ENCODE results near the gene TMBIM4. TPM values are rescaled to one million over a fixed set of nuclear protein-coding genes. Genes with fewer than 3 reads are reported as not detected.
"Not testable (repeated sequence)": the region's sequence is repeated elsewhere in the genome, so short reads cannot be mapped to it uniquely, and the experiment has no call there.

The TMBIM4 gene
- polyA plus RNA-seq, 4 donors: 125 to 155 (median 150) TPM

DNA sequence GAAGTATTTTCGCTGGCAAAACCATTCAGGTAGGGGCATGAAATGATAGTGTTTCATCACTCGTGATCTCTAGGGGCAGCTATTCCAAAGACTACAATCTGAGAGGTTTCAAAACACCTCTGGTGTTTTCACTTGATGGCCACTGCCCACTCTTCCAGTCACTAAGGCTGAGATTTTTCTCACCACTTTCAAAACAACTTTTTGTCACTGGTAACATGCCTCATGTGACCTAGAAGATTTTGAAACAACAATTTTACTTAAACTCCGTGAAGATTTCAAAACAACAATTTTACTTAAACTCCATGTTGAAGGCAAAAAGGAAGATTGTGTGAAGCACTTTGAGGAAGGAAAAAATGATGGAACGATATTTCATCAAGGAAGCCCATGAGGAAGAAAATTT lies 18.0 kb upstream of the TMBIM4 start:
- no peak for DNase-seq (ENCODE audit: low read depth in 4 of 4, low spot score in 2 of 4)

DNA sequence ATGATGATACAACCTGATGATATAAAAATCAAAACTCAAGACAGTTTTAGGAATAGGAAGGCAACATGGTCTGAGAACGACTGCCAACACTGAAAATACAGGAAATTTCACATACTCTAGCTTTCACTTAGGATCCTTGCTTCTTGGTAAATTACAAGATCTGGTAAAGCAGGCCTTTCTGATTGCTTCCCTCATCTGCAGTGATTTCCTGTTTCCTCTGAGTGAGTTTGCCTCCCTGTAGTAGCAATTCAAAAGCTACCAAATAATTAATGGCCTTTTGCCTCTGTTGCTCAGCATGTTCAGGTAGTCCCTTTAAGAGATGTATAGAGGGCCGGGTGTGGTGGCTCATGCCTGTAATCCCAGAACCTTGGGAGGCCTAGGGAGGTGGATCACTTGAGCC lies 17.2 kb upstream of the TMBIM4 start:
- DNase-seq (ENCODE audit: low read depth in 4 of 4, low spot score in 2 of 4): no peak

DNA sequence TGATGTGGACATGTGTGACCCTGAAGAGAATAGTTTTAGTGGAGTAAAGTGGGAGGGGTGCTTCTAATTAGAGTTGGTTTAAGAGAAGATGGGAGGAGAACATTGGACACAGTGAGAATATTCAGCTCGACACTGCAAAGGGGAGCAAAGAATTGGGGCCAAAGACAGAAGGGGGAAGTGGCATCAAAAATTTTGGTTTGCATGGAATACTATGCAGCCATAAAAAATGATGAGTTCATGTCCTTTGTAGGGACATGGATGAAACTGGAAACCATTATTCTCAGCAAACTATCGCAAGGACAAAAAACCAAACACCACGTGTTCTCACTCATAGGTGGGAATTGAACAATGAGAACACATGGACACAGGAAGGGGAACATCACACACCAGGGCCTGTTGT lies 15.0 kb upstream of the TMBIM4 start:
- DNase-seq (ENCODE audit: low read depth in 4 of 4, low spot score in 2 of 4): not testable (repeated sequence)

DNA sequence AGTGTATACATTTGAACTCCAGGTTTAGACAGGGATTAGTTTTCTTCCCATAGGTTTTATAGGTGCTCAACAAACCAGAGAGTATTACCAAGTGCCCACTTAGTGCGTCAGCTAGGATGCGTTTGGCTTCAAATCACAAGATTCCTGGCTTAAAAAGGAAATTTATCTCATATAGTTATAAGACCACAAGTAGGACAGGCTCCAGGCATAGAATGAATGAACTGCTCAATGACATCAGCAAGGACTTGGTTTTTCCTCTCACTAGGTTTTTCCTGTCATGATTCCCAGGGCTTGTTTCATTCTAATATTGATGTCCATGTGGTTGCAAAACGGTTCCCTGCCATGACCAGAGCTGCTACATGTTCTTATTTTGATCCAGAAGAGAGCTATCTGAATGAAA lies 13.2 kb upstream of the TMBIM4 start:
- no peak for DNase-seq (ENCODE audit: low read depth in 4 of 4, low spot score in 2 of 4)

DNA sequence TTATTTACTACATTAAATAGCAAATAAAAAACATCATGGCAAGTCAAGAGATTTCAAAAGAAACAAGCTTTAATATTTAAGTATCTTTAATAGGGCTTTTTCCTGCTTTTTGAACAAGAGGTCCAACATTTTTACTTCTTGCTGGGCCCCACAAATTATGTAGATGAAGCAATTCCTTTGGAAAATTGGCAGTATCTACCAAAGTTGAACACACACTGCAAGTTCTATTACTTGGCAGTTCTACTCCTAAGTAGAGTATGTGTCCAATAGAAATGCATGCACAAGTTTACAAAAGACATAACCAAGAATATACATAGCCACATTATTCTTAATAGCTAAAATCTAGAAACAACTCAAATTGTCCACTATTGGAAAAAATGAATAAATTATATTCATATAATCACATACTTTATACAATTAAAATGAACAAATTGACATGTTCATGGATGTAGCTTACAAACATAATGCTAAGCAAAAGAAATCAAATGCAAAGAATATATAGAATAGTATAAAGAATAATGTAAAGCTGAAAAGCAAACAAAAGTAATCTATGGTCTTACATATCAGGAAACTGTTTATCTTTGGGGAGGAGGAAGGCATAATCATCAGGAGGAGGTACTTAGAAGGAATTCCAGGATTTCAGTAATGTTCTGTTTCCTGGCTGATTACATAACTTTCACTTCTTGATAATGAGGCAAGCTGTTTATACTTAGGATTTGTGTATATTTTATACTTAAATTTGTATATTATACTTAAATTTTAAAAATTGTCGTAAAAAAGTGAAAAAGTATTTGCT lies 6.5 kb upstream of the TMBIM4 start:
- DNase-seq (ENCODE audit: low read depth in 4 of 4, low spot score in 2 of 4): no peak

DNA sequence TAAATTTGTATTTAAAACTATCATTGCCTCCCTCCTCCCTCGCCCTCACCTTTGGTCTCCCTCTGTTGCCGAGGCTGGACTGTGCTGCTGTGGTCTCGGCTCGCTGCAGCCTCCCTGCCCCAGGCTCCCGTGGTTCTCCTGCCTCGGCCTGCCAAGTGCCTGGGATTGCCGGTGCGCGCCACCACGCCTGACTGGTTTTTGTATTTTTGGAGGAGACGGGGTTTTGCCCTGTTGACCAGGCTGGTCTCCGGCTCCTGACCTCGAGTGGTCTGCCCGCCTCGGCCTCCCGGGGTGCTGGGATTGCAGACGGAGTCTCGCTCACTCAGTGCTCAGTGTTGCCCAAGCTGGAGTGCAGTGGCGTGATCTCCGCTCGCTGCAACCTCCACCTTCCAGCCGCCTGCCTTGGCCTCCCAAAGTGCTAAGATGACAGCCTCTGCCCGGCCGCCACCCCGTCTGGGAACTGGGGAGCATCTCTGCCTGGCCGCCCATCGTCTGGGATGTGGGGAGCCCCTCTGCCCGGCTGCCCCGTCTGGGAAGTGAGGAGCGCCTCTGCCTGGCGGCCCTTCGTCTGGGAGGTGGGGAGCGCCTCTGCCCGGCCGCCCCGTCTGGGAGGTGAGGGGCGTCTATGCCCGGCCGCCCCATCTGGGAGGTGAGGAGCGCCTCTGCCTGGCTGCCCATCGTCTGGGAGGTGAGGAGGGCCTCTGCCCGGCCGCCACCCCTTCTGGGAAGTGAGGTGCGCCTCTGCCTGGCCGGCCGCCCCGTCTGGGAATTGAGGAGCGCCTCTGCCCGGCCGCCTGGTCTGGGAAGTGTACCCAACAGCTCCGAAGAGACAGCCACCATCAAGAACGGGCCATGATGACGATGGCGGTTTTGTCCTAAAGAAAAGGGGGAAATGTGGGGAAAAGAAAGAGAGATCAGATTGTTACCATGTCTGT lies 4.9 kb upstream of the TMBIM4 start:
- DNase-seq (ENCODE audit: low read depth in 4 of 4, low spot score in 2 of 4): not testable (repeated sequence)

DNA sequence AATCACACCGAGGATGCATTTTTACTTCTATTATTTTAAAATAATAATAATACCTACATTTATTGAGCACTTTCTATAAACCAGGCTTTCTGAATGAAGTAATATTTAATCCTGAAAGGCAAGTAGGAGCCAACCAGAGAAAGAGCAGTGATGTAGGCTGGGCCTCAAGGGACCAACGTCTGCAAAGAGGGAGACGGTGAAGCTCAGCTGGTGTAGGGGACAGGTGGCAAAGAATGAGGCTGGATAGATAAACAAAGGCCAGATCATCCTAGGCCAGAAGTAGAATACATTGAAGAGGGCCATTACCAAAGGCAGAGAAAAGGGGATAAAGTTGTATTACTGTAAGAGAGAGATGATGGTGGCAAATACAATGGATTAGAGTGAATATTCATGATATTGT lies 810 bp upstream of the TMBIM4 start:
- no peak for DNase-seq (ENCODE audit: low read depth in 4 of 4, low spot score in 2 of 4)

DNA sequence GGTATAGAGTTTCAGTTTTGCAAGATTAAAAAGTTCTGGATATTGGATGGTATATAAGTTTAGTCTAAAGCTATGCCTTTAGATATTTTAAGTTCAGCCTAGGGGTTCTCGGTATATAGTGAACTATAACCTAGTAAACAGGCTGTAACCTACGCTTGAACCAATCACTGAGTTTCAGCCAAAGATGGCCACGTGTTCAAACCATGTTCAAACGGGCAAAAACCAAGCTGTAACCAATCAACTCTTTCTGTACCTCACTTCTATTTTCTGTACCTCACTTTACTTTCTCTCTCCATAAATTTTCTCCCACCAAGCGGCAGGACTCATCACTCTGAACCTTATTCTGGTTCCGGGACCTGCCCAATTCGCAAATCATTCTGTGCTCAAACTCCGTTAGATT lies 1.4 kb downstream of the TMBIM4 start:
- no peak for DNase-seq (ENCODE audit: low read depth in 4 of 4, low spot score in 2 of 4)

DNA sequence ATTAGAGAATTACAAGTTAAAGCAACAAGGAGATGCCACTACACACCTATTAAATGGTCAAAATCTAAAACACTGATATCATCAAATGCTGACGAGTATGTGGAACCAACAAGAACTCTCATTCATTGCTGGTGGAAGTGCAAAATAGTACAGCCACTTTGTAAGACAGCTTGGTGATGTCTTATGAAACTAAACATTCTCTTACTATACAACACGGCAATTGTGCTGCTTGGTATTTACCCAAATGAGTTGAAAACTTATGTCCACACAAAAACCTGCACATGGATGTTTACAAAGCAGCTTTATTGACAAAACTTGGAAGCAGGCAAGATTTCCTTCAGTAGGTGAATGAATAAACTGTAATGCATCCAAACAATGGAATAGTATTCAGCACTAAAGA lies 3.2 kb downstream of the TMBIM4 start:
- DNase-seq (ENCODE audit: low read depth in 4 of 4, low spot score in 2 of 4): no peak

DNA sequence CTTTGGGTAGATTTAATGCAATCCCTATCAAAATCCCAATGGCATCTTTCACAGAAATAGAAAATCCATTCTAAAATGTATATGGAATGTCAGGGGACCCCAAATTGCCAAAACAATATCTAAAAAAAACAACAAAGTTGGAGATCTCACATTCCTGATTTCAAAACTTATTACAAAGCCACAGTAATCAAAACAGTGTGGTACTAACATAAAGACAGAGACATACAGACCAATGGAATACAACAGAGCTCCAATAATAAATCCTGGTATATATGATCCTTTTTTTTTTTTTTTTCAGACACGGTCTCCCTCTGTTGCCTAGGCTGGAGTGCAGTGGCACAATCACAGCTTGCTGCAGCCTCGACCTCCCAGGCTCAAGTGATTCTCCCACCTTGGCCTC lies 4.7 kb downstream of the TMBIM4 start:
- no peak for DNase-seq (ENCODE audit: low read depth in 4 of 4, low spot score in 2 of 4)

DNA sequence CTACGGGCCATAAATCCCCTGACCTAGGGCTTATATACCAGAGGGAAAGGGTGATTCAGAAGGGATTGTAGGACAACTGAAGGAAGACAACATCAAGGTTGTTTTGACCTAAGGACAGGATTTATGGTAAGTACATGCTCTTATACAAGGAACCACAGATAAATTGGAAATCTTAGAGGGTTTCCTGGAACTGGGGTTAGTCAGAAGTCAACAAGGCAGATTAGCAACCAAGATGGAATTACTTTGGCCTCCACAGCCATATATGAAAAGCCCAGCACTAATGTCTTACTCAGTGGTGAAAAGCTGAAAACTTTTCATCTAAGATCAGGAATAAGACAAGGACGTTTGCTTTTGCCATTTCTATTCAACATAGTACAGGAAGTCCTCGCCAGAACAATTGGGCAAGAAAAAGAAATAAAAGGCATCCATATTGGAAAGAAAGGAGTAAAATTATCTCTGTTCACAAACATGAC lies 5.4 kb downstream of the TMBIM4 start:
- no peak for DNase-seq (ENCODE audit: low read depth in 4 of 4, low spot score in 2 of 4)

DNA sequence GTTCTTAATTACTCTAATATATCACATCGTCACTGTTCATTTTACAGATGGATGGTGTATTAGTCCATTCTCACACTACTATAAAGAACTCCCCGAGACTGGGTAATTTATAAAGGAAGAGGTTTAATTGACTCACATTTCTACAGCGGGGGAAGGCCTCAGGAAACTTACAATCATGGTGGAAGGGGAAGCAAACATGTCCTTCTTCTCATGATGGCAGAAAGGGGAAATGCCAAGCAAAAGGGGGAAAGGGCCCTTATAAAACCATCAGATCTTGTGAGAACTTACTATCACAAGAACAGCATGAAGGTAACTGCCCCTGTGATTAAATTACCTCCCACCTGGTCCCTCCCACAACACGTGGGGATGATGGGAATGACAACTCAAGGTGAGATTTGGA lies 6.5 kb downstream of the TMBIM4 start:
- no peak for DNase-seq (ENCODE audit: low read depth in 4 of 4, low spot score in 2 of 4)

DNA sequence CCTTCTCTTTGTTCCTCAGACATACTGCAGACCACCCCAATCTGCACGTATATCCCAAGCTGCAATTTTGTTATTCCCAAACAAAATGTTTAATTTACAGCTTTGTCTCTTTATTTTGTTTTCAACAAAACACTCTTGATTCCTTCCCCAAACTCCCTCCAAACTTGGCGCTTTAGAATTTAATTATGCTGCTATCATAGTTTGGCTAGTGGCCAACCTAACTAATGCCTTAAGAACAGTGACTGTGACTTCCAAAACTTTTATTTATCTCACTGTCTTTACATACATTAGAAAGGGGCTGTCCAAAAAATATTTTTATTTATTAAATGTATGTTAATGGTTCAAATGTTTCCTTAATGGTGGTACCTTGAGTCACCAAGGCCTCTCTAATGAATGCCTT lies 7.1 kb downstream of the TMBIM4 start:
- no peak for DNase-seq (ENCODE audit: low read depth in 4 of 4, low spot score in 2 of 4)

DNA sequence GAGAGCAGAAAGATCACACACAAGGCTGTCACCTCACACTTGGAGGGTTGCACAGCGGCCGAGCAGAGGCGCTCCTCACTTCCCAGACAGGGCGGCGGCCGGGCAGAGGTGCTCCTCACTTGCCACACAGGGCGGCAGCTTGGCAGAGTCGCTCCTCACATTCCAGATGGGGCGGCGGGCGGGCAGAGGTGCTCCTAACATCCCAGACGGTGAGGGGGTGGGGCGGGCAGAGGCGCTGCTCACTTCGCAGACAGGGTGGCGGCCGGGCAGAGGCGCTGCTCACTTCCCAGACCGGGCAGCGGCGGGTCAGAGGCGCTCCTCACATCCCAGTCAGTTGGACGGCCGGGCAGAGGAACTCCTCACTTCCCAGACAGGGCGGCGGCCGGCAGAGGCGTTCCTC lies 9.1 kb downstream of the TMBIM4 start:
- DNase-seq (ENCODE audit: low read depth in 4 of 4, low spot score in 2 of 4): no peak

DNA sequence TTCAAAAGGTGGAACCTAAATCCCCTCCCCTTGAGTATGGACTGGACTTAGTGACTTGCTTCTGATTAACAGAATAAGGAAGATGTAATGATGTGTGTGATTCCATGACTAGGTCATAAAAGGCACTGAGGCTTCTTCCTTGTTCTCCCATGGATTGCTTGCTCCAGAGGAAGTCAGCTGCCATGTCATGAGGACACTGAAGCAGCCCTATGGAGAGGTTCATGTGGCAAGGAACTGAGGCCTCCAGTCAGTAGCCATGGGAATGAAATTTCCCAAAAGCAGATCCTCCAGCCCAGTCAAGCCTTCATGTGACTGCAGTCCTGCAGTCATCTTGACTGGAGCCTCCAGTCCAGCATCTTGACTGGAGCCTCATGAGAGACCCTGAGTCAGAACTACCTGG lies 10.7 kb downstream of the TMBIM4 start:
- DNase-seq (ENCODE audit: low read depth in 4 of 4, low spot score in 2 of 4): no peak

DNA sequence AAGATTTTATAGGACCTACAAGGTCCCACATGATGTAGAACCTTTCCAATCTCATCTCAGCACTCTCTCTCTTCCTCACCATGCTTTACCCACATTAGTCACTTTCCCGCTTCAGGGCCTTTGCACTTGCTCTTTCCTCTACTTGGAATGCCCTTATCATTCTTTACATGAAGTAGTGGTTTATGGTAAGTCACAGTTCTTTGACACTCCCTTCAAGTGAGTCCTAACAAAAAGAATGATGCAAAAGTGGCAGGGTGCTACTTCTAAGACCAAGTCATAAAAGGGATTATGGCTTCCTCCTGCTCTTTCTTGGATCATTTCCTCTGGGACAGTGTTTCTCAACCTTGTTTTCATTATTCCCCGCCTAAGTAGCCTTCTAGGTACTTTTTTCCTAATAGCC lies 13.1 kb downstream of the TMBIM4 start:
- DNase-seq (ENCODE audit: low read depth in 4 of 4, low spot score in 2 of 4): no peak

DNA sequence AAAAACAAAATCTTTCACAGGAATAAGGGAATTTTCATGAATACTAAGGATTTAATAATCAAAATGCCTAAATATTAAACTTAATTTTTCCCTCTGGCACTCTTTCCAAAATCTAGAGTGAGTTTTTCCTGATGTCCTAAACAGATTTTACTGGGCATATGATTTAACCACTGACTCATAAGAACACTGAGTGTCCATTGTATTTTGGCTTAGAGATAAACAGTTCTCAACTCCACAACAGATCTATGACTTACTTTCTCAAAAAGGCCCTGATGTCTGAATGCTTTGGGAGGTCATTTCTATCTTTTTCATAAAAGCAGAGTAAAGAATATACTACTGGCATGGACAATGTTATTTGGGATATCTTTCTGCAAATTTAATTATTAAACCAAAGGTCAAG lies 15.0 kb downstream of the TMBIM4 start:
- DNase-seq (ENCODE audit: low read depth in 4 of 4, low spot score in 2 of 4): no peak

DNA sequence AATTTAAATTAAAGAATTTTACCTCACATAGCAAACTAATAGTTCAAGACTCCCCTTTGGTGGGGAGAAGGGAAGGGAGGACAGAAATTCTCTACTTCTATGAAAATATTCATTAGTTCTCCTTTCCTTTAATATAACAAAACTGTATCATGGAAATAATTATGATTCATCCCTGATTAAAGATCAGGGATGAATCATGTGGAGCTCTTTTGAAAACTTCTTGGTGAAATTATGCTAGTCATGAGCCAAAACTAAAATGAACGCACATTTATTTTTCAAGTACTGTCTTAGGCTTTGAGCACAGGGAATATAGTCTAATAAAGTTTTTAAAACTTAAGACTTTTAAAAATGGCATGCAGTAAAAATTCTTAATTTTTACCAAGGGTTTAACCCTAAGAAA lies 17.1 kb downstream of the TMBIM4 start:
- DNase-seq (ENCODE audit: low read depth in 4 of 4, low spot score in 2 of 4): no peak

DNA sequence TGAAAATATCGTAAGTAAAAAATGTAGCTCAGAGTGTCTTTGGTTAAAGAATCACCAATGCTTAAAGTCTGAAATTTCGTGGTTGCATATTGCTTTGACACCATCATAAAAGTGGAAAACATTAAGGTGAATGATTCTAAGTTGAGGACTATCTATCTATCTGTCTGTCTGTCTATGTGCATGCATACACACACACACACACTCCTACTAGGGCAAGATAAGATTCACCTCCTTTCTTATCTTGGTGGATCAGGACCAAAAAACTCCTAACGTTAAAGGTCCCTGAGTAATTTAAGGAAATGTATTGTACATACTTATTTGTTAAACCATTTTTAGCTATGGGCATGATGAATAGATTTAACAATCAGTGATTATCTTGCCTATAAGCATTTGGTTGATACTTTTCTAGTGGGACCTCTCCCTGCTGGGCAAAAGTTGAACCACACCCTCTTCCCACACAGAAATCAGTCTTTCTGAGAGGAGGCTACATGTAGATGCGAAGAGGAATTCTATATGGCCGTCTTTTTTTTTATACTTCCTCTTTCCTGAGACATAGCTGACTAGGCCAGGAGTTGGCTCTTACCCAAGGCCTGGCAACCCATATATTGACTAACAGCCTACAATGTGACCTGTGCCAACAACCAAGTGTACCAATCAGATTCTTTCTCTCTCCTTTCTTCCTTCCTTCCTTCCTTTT lies 19.9 kb downstream of the TMBIM4 start:
- no peak for DNase-seq (ENCODE audit: low read depth in 4 of 4, low spot score in 2 of 4)

DNA sequence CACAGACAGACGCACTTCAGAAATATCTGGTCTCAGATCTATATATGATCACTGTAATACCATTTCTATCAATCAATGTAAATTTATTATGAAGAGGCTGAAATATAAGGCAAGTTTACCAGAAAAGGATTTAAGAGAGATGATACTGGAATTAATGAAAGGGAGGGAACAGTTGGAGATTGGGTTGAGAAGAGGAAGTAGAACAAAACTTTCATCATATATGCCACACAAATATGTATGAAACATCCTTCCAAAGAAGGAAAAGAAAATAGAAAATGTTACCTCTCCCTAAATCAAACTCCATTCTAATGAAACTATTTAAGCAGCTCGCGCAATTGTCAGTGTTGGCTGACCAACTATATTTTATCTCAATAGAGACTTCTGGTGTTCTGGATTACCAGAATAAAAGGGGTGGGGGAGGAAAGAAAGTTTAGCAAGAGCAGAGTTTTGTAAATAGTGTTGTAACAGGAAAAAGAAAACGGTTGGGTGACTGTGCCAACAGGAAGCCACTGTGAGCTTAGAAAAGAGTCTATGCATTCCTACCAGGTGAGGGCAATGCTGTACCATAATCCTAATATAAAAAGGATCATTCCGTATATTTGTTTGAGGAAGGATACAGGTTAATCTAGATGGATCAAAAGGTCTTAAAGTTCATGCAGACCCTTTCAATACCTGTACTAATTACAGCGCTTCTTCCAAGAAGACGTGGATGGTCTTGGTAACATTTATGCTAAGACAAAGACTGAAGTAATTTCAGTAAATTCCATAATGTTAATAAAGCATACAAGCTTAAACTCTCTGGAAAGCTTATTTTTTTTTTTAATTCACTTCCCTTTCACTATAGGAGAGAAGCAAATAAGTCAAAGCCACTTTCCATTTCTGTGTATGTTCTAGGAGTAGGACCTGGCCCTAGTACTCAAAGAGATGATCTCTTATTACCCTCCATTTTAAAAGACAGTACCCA lies 24.7 kb downstream of the TMBIM4 start:
- DNase-seq (ENCODE audit: low read depth in 4 of 4, low spot score in 2 of 4): peak in 1 of 4 donors; percentile 48

All from left renal cortex interstitium (tissue), 4 donors.